B cell (primary cell): Measurements from ENCODE around the gene CFAP65. TPM values are rescaled to one million over a fixed set of nuclear protein-coding genes. Genes with fewer than 3 reads are reported as not detected.

Experiments
- ATAC-seq: fragments of 200-7000 bp; cut with Tn5 transposase; one replicate; pipeline ENCODE4 v1.10.0; 2021; ENCODE audit warnings: low read depth, mild to moderate bottlenecking, moderate number of reproducible peaks, moderate library complexity
- CTCF ChIA-PET: fragments of 350-600 bp; sonication (Branson Sonifier 250); formaldehyde crosslinking; loops from one replicate; lab custom pipeline; 2021; ENCODE audit warnings: antibody characterized with exemption, inconsistent platforms; lab: Charles Lee
- POLR2A ChIA-PET: fragments of 350-600 bp; sonication (Branson Sonifier 250); formaldehyde crosslinking; loops from one replicate; lab custom pipeline; 2021; ENCODE audit warnings: antibody characterized with exemption; lab: Charles Lee
- DNase-seq: peaks from one replicate; pipeline ENCODE4 v3.0.0; 2013
- H2AFZ ChIP-seq: 2 replicates; pipeline ENCODE4 v1.6.1; 2012; ENCODE audit warnings: mild to moderate bottlenecking, low read depth, low read length; ENCODE audit not compliant: insufficient read depth, poor library complexity, severe bottlenecking
- H3K27ac ChIP-seq, 2 donors: 1 replicate in 1 of 2; 2 replicates in 1 of 2; pipeline ENCODE4 v1.5.1; 2012 to 2013; ENCODE audit warnings: low read length in 2 of 2, mild to moderate bottlenecking in 2 of 2, moderate library complexity in 1 of 2
- H3K27me3 ChIP-seq, 4 experiments: fragments of 200-600 bp in 1 of 4; sonication (generic) in 1 of 4; replicated peaks in 1 of 4; 1 replicate in 2 of 4; 2 replicates in 2 of 4; pipeline versions ENCODE4 v1.6.1 to v1.7.0; 2013 to 2016; ENCODE audit warnings: low read length in 3 of 4, mild to moderate bottlenecking in 2 of 4, mixed read lengths in 1 of 4, moderate library complexity in 1 of 4; ENCODE audit not compliant: insufficient read depth in 4 of 4, control insufficient read depth in 3 of 4; ENCODE audit errors: control extremely low read depth in 1 of 4
- H3K36me3 ChIP-seq, 2 experiments: replicated peaks in 1 of 2; 1 replicate in 1 of 2; 2 replicates in 1 of 2; pipeline versions ENCODE4 v1.6.1 to v1.7.1; 2013; ENCODE audit warnings: low read length in 1 of 2; ENCODE audit not compliant: insufficient read depth in 2 of 2, control insufficient read depth in 1 of 2; ENCODE audit errors: control extremely low read depth in 1 of 2, extremely low read depth in 1 of 2
- H3K4me1 ChIP-seq, 2 donors: fragments of 200-600 bp in 1 of 2; sonication (generic) in 1 of 2; 1 replicate in 1 of 2; 2 replicates in 1 of 2; pipeline versions ENCODE4 v1.5.1 to v1.6.1; 2013 to 2017; ENCODE audit warnings: low read length in 2 of 2; ENCODE audit not compliant: control insufficient read depth in 2 of 2, insufficient read depth in 2 of 2
- H3K4me2 ChIP-seq: replicated peaks from 2 replicates; pipeline ENCODE3; 2012; ENCODE audit warnings: mild to moderate bottlenecking, low read depth, low read length; ENCODE audit not compliant: poor library complexity, severe bottlenecking
- H3K4me3 ChIP-seq, 5 experiments: fragments of 200-600 bp in 1 of 5; sonication (generic) in 1 of 5; 1 replicate in 3 of 5; 2 replicates in 2 of 5; pipeline versions ENCODE4 v1.5.1 to v1.7.0; 2011 to 2016; ENCODE audit warnings: low read length in 4 of 5, mild to moderate bottlenecking in 4 of 5, low read depth in 2 of 5, control low read depth in 1 of 5, moderate library complexity in 1 of 5; ENCODE audit not compliant: insufficient read depth in 1 of 5; ENCODE audit errors: control extremely low read depth in 1 of 5, extremely low read depth in 1 of 5
- H3K79me2 ChIP-seq: fragments of 200-600 bp; sonication (generic); one replicate; pipeline ENCODE4 v1.6.0; 2016; ENCODE audit warnings: low read length; ENCODE audit not compliant: control insufficient read depth, insufficient read depth
- H3K9ac ChIP-seq: fragments of 200-600 bp; sonication (generic); 2 replicates; pipeline ENCODE4 v1.6.1; 2017; ENCODE audit warnings: mild to moderate bottlenecking, low read length, moderate library complexity
- H3K9me3 ChIP-seq, 3 donors: one replicate each; pipeline versions ENCODE4 v1.6.1 to v1.7.1; 2013; ENCODE audit warnings: low read length in 2 of 3; ENCODE audit not compliant: control insufficient read depth in 2 of 3, insufficient read depth in 1 of 3; ENCODE audit errors: control extremely low read depth in 1 of 3
- H4K20me1 ChIP-seq: 2 replicates; pipeline ENCODE4 v1.6.0; 2012; ENCODE audit warnings: mild to moderate bottlenecking, low read length; ENCODE audit not compliant: insufficient read depth, control insufficient read depth, poor library complexity, severe bottlenecking
- H3K27ac Mint-ChIP-seq: one replicate; pipeline ENCODE4 v1.8.0; 2021; ENCODE audit warnings: mixed read lengths
- H3K27me3 Mint-ChIP-seq: one replicate; pipeline ENCODE4 v1.8.0; 2021; ENCODE audit warnings: mixed read lengths
- H3K4me1 Mint-ChIP-seq: one replicate; pipeline ENCODE4 v1.8.0; 2021; ENCODE audit warnings: mixed read lengths
- H3K4me3 Mint-ChIP-seq: one replicate; pipeline ENCODE4 v1.8.0; 2021; ENCODE audit warnings: mixed read lengths
- H3K9me3 Mint-ChIP-seq: one replicate; pipeline ENCODE4 v1.8.0; 2022; ENCODE audit warnings: mixed read lengths; ENCODE audit not compliant: insufficient read depth
- EZH2 ChIP-seq: IDR thresholded peaks from 2 replicates; pipeline ENCODE4 v1.6.1; 2012; ENCODE audit warnings: borderline replicate concordance, low read depth, mild to moderate bottlenecking, moderate library complexity, low read length; ENCODE audit not compliant: insufficient read depth, poor library complexity, severe bottlenecking
- WGBS: methylation state at CpG from one replicate; pipeline ENCODE4 v1.1.5; 2013; ENCODE audit warnings: missing lambda C conversion rate; ENCODE audit not compliant: insufficient coverage; 5-methylcytosine and 5-hydroxymethylcytosine counted together
- intact Hi-C: fragments of 100-400 bp; cut with micrococcal nuclease; formaldehyde crosslinking; loops from one replicate; pipeline ENCODE4 v1.10.0; 2022
- polyA plus RNA-seq: library from polyadenylated mRNA; depleted of rRNA; stranded (reverse); fragments of >200 nt; gene quantifications from 2 replicates; pipeline ENCODE4 v1.2.3, GENCODE V29; 2012
- total RNA-seq, 2 donors: library from RNA; stranded (reverse); fragments of 120-200 nt in 1 of 2; gene quantifications; 1 replicate in 1 of 2; 2 replicates in 1 of 2; pipeline versions ENCODE4 v1.2.3 to v1.2.4, GENCODE V29; 2013 to 2022
- TF ChIP-seq, protein P1 (sequence below): fragments of 200-600 bp; IDR thresholded peaks from one replicate; pipeline ENCODE4 v1.8.0; 2022; ENCODE audit warnings: antibody characterized with exemption, mild to moderate bottlenecking

Gene CFAP65
- total and polyA plus RNA-seq, 2 donors (not counting 1 experiment from before 2014, with no cell fraction given): not detected

DNA sequence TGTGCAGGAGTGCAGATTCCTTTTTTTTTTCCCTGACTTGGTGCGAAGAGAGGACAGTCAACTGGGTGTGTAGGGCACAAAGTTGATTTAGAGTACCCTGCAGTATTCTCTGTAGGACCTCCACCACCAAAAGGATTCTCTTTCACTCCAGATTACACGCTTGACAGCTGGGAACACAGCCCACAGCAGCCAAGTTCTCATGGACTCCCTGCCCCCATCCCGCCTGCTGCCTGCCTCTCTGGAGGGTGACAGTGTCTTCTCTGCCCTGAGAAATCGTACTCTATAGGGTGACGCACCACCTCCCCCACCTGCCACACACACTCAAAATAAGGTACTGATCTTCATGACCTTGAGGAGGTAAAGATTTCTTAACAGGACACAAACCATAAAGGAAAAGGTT lies 46.0 kb upstream of the CFAP65 start:
- Mint-ChIP-seq H3K4me1 (peaks cover 5% of the 10 kb centered on the region), H3K27ac (no peak overlapping the region), H3K27me3 (no peaks in the 10 kb centered on the region), H3K9me3 (no peaks in the 10 kb centered on the region), H3K4me3 (no peak overlapping the region)
- Histone ChIP-seq H3K9me3 (no peaks in the 10 kb centered on the region), H3K4me3 (no peak overlapping the region), H3K36me3 (no peaks in the 10 kb centered on the region), H3K79me2 (no peaks in the 10 kb centered on the region), H4K20me1 (peaks cover 18% of the 10 kb centered on the region), H3K27me3 (no peaks in the 10 kb centered on the region), H3K4me2 (no peak overlapping the region), H3K4me1 (peaks cover 0 to under 1% of the 10 kb centered on the region in 2 donors), H3K27ac (no peak overlapping the region), H2AFZ (no peak overlapping the region), H3K9ac (no peak overlapping the region)
- CTCF ChIA-PET: interaction anchor here (1.1 to 2.1 kb wide), 2 partner anchors 8 to 29 kb away, joined by 3 to 6 read pairs; no protein-coding TSS in a partner anchor
- intact Hi-C loops: no loop called here
- no peak for ATAC-seq
- TF ChIP-seq EZH2: no peak
- TF ChIP-seq, protein P1, sequence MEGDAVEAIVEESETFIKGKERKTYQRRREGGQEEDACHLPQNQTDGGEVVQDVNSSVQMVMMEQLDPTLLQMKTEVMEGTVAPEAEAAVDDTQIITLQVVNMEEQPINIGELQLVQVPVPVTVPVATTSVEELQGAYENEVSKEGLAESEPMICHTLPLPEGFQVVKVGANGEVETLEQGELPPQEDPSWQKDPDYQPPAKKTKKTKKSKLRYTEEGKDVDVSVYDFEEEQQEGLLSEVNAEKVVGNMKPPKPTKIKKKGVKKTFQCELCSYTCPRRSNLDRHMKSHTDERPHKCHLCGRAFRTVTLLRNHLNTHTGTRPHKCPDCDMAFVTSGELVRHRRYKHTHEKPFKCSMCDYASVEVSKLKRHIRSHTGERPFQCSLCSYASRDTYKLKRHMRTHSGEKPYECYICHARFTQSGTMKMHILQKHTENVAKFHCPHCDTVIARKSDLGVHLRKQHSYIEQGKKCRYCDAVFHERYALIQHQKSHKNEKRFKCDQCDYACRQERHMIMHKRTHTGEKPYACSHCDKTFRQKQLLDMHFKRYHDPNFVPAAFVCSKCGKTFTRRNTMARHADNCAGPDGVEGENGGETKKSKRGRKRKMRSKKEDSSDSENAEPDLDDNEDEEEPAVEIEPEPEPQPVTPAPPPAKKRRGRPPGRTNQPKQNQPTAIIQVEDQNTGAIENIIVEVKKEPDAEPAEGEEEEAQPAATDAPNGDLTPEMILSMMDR: no peak
- no CpG with 5 or more reads among the region's 5 CpGs for WGBS
- POLR2A ChIA-PET: no interaction called here
- DNase-seq: no peak

DNA sequence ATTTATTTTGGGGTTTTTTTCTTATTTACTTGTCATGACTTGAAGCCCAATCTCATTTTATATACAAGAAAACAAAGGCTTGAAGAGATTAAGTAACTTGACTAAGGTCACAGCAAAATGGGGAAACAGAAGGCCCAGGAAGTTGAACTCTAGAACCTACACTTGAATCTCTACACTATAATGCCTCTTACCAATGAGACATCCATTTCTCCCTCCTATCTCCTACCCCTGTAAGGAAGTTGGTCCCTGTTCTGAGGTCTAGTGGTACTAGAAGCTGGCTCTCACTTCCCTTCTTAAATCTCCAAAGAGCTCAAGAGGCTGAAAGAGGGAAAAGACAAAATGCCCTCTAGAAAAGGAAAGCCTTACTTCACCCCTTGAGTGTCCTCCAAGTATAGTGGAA lies 44.9 kb upstream of the CFAP65 start:
- no peaks in the 10 kb centered on the region for H3K36me3 ChIP-seq
- peaks cover 0 to 3% of the 10 kb centered on the region in 2 donors for H3K4me1 ChIP-seq
- TF ChIP-seq EZH2: no peak
- TF ChIP-seq, protein P1: no peak
- no peaks in the 10 kb centered on the region for H3K27me3 ChIP-seq
- CTCF ChIA-PET: interaction anchor here (0.8 to 1.1 kb wide), 2 partner anchors 9 to 17 kb away, joined by 3 read pairs; no protein-coding TSS in a partner anchor
- DNase-seq: no peak
- H4K20me1 ChIP-seq: peaks cover 11% of the 10 kb centered on the region
- H2AFZ ChIP-seq: no peak overlapping the region
- no peaks in the 10 kb centered on the region for H3K79me2 ChIP-seq
- no peak overlapping the region for H3K9ac ChIP-seq
- no peaks in the 10 kb centered on the region for H3K27me3 Mint-ChIP-seq
- no peak overlapping the region for H3K4me3 ChIP-seq
- H3K9me3 ChIP-seq: no peaks in the 10 kb centered on the region
- no peak overlapping the region for H3K27ac ChIP-seq
- no peak overlapping the region for H3K4me3 Mint-ChIP-seq
- intact Hi-C loops: no loop called here
- H3K4me1 Mint-ChIP-seq: peaks cover 15% of the 10 kb centered on the region
- H3K4me2 ChIP-seq: no peak overlapping the region
- no peak for ATAC-seq
- no peak overlapping the region for H3K27ac Mint-ChIP-seq
- POLR2A ChIA-PET: no interaction called here
- H3K9me3 Mint-ChIP-seq: no peaks in the 10 kb centered on the region
